Common myeloid progenitor, CD34-positive (primary cell): ENCODE measurements around the gene NLRP13.

Source experiments
- CTCF ChIA-PET: fragments of 350-600 bp; sonication (Branson Sonifier 250); formaldehyde crosslinking; loops from one replicate; lab custom pipeline; 2021; ENCODE audit warnings: antibody characterized with exemption; lab: Charles Lee
- POLR2A ChIA-PET: fragments of 350-600 bp; sonication (Branson Sonifier 250); formaldehyde crosslinking; loops from one replicate; lab custom pipeline; 2021; ENCODE audit warnings: antibody characterized with exemption; lab: Charles Lee
- DNase-seq, 3 donors: peaks; one replicate each; pipeline versions ENCODE4 v3.0.0 to v3.0.0-alpha.2; 2013
- H3K27ac ChIP-seq, 2 experiments: 1 replicate in 1 of 2; 2 replicates in 1 of 2; pipeline ENCODE4 v1.7.0; 2013; ENCODE audit warnings: inconsistent platforms in 2 of 2, low read length in 2 of 2, mild to moderate bottlenecking in 2 of 2, low read depth in 1 of 2, moderate library complexity in 1 of 2; ENCODE audit not compliant: severe bottlenecking in 2 of 2, insufficient read depth in 1 of 2, poor library complexity in 1 of 2
- H3K27me3 ChIP-seq, 5 experiments: replicated peaks in 2 of 5; 1 replicate in 3 of 5; 2 replicates in 2 of 5; pipeline versions ENCODE4 v1.6.1 to v1.7.0; 2013; ENCODE audit warnings: low read length in 4 of 5, mild to moderate bottlenecking in 2 of 5, moderate library complexity in 2 of 5, inconsistent platforms in 1 of 5; ENCODE audit not compliant: insufficient read depth in 5 of 5, control insufficient read depth in 4 of 5
- H3K36me3 ChIP-seq, 4 experiments: 1 replicate in 2 of 4; 2 replicates in 2 of 4; pipeline versions ENCODE4 v1.6.1 to v1.7.0; 2013; ENCODE audit warnings: low read length in 3 of 4, control low read depth in 1 of 4, mild to moderate bottlenecking in 1 of 4; ENCODE audit not compliant: control insufficient read depth in 4 of 4, insufficient read depth in 4 of 4
- H3K4me1 ChIP-seq, 4 experiments: 1 replicate in 3 of 4; 2 replicates in 1 of 4; pipeline versions ENCODE4 v1.6.1 to v1.7.1; 2013; ENCODE audit warnings: low read length in 3 of 4, mild to moderate bottlenecking in 3 of 4, control low read depth in 1 of 4, inconsistent platforms in 1 of 4, moderate library complexity in 1 of 4; ENCODE audit not compliant: control insufficient read depth in 4 of 4, insufficient read depth in 4 of 4; ENCODE audit errors: control extremely low read depth in 1 of 4
- H3K4me3 ChIP-seq, 7 experiments: 1 replicate in 4 of 7; 2 replicates in 3 of 7; pipeline versions ENCODE4 v1.5.1 to v1.7.0; 2013; ENCODE audit warnings: mild to moderate bottlenecking in 7 of 7, low read length in 6 of 7, moderate library complexity in 6 of 7, inconsistent platforms in 2 of 7, low read depth in 2 of 7, control low read depth in 1 of 7; ENCODE audit not compliant: insufficient read depth in 4 of 7, control insufficient read depth in 1 of 7; ENCODE audit errors: extremely low read depth in 1 of 7
- H3K9me3 ChIP-seq, 5 experiments: 1 replicate in 4 of 5; 2 replicates in 1 of 5; pipeline versions ENCODE4 v1.6.1 to v1.7.1; 2013; ENCODE audit warnings: low read length in 4 of 5, mild to moderate bottlenecking in 2 of 5, inconsistent platforms in 1 of 5, low read depth in 1 of 5, moderate library complexity in 1 of 5; ENCODE audit not compliant: control insufficient read depth in 4 of 5, insufficient read depth in 2 of 5; ENCODE audit errors: control extremely low read depth in 1 of 5
- WGBS: methylation state at CpG from one replicate; pipeline ENCODE4 v1.1.5; 2013; ENCODE audit not compliant: insufficient coverage; 5-methylcytosine and 5-hydroxymethylcytosine counted together

NLRP13 gene

DNA sequence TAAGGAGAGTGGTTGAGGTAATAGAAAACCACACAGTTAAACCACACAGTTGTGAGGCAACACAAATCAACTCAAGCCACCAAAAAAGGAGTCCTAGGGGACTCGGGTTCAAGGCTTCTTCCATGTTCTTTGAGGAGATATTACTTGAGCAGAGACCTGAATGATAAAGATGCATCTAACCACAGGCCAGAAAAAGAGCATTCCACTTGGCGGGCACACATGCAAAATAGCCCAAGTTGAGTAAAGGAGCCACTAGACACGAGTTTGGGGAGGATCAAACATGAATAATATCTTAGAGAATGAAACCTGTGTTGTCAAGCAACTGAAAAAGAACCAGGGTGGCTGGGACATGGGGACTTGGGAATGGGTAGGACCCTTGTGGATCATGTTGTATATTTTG lies 65.6 kb downstream of the NLRP13 start:
- H3K27ac ChIP-seq = no peak overlapping the region
- no peaks in the 10 kb centered on the region for H3K4me1 ChIP-seq
- 61% methylated on average over 3 of the region's 3 CpGs for WGBS
- H3K4me3 ChIP-seq = no peak overlapping the region
- CTCF ChIA-PET = no interaction called here
- no peak for DNase-seq
- H3K36me3 ChIP-seq = no peaks in the 10 kb centered on the region
- POLR2A ChIA-PET = no interaction called here
- peaks cover 0 to 17% (median 3%) of the 10 kb centered on the region in 5 experiments for H3K9me3 ChIP-seq
- no peaks in the 10 kb centered on the region for H3K27me3 ChIP-seq

DNA sequence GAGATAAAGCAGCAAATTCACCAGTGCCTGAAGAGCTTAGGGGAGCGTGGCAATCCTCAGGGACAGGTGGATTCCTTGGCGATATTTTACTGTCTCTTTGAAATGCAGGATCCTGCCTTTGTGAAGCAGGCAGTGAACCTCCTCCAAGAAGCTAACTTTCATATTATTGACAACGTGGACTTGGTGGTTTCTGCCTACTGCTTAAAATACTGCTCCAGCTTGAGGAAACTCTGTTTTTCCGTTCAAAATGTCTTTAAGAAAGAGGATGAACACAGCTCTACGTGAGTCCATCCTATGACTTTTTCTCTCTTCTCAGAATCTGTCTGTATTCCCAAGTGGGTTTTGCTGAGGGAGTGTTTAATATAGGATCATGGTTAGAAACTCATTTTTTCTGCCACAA lies 73.2 kb downstream of the NLRP13 start:
- no peaks in the 10 kb centered on the region for H3K27me3 ChIP-seq
- peaks cover 0 to 2% (median 0%) of the 10 kb centered on the region in 5 experiments for H3K9me3 ChIP-seq
- H3K4me1 ChIP-seq = no peaks in the 10 kb centered on the region
- no peak overlapping the region for H3K27ac ChIP-seq
- 82% methylated on average over 3 of the region's 5 CpGs for WGBS
- no peak for DNase-seq
- no peaks in the 10 kb centered on the region for H3K36me3 ChIP-seq
- CTCF ChIA-PET = interaction anchor here (1.5 kb wide), 1 partner anchor 20 kb away, joined by 3 read pairs; no protein-coding TSS in a partner anchor
- no peak overlapping the region for H3K4me3 ChIP-seq
- POLR2A ChIA-PET = no interaction called here

DNA sequence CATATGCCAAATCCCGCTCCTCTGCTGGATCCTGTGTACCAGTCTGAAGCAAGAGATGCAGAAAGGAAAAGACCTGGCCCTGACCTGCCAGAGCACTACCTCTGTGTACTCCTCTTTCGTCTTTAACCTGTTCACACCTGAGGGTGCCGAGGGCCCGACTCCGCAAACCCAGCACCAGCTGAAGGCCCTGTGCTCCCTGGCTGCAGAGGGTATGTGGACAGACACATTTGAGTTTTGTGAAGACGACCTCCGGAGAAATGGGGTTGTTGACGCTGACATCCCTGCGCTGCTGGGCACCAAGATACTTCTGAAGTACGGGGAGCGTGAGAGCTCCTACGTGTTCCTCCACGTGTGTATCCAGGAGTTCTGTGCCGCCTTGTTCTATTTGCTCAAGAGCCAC lies 73.7 kb downstream of the NLRP13 start:
- Histone ChIP-seq H3K9me3 (peaks cover 0 to 2% (median 0%) of the 10 kb centered on the region in 5 experiments), H3K27ac (no peak overlapping the region), H3K4me1 (no peaks in the 10 kb centered on the region), H3K36me3 (no peaks in the 10 kb centered on the region), H3K4me3 (no peak overlapping the region), H3K27me3 (no peaks in the 10 kb centered on the region)
- ChIA-PET CTCF (interaction anchor here (1.5 kb wide), 1 partner anchor 21 kb away, joined by 3 read pairs; no protein-coding TSS in a partner anchor), POLR2A (no interaction called here)
- no peak for DNase-seq
- WGBS = 94% methylated on average over 14 of the region's 14 CpGs

DNA sequence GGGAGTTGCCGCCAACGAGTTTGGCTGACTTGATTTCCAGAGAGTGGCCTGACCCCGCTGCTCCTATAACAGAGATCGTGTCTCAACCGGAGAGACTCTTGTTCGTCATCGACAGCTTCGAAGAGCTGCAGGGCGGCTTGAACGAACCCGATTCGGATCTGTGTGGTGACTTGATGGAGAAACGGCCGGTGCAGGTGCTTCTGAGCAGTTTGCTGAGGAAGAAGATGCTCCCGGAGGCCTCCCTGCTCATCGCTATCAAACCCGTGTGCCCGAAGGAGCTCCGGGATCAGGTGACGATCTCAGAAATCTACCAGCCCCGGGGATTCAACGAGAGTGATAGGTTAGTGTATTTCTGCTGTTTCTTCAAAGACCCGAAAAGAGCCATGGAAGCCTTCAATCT lies 74.2 kb downstream of the NLRP13 start:
- Histone ChIP-seq H3K27ac (no peak overlapping the region), H3K4me1 (no peaks in the 10 kb centered on the region), H3K36me3 (no peaks in the 10 kb centered on the region), H3K9me3 (peaks cover 0 to 2% (median 0%) of the 10 kb centered on the region in 5 experiments), H3K4me3 (no peak overlapping the region), H3K27me3 (no peaks in the 10 kb centered on the region)
- WGBS = 92% methylated on average over 16 of the region's 23 CpGs
- ChIA-PET CTCF (interaction anchor here (1.5 kb wide), 1 partner anchor 21 kb away, joined by 3 read pairs; no protein-coding TSS in a partner anchor), POLR2A (no interaction called here)
- no peak for DNase-seq

DNA sequence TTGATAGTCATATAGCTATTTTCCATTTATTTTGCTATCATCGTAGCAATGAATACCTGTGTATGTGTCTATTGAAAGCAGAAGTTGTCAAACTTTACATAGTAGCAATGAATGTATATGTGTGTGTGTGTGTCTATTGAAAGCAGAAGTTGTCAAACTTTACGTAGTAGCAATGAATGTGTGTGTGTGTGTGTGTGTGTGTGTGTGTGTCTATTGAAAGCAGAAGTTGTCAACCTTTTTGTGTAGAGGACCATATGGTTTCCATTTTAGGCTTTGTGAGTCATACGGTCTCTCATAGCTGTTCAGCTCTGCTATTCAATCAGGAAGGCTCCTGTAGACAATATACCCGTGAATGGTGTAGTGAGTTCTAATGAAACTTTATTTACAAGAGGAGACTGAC lies 75.0 kb downstream of the NLRP13 start:
- no peaks in the 10 kb centered on the region for H3K4me1 ChIP-seq
- POLR2A ChIA-PET = no interaction called here
- H3K9me3 ChIP-seq = peaks cover 0 to 2% (median 0%) of the 10 kb centered on the region in 5 experiments
- no peaks in the 10 kb centered on the region for H3K36me3 ChIP-seq
- H3K27ac ChIP-seq = no peak overlapping the region
- no peaks in the 10 kb centered on the region for H3K27me3 ChIP-seq
- no peak overlapping the region for H3K4me3 ChIP-seq
- peak in 1 of 3 donors; percentile 6 for DNase-seq
- CTCF ChIA-PET = no interaction called here
- 46% methylated on average over 2 of the region's 4 CpGs for WGBS

DNA sequence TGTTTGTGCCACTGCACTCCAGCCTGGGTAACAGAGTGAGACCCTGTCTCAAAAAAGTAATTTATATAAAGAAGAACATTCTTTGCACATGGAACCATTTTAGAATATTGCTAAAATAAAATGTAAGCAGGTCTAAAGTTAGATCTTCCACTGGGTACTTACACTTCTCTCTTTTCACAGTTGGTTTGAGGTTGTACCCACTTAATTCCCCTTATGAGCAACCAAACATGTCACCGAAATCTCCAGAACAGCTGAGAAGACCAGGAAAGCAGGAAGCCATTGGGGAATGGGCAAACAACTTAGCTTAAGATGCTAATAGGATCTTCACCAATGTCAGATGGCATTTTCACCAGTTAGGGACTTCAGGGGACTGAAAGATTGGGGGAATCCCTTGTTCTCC lies 77.0 kb downstream of the NLRP13 start:
- DNase-seq = no peak
- Histone ChIP-seq H3K9me3 (peaks cover 0 to 3% (median 2%) of the 10 kb centered on the region in 5 experiments), H3K4me1 (no peaks in the 10 kb centered on the region), H3K27me3 (no peaks in the 10 kb centered on the region), H3K36me3 (no peaks in the 10 kb centered on the region), H3K4me3 (no peak overlapping the region), H3K27ac (no peak overlapping the region)
- 83% methylated on average over 1 of the region's 1 CpG for WGBS
- ChIA-PET POLR2A (no interaction called here), CTCF (no interaction called here)
